ENCODE results near the gene CBX3. TPM values are rescaled to one million over a fixed set of nuclear protein-coding genes. Genes with fewer than 3 reads are reported as not detected.
A peak's percentile ranks its signal among the peaks of the same experiment; 100 is the strongest.
"Not testable (repeated sequence)": the region's sequence is repeated elsewhere in the genome, so short reads cannot be mapped to it uniquely, and the experiment has no call there.

CBX3 gene
- polyA plus RNA-seq, 6 donors from 2014 or later, result 83.0 to 153 (median 94.2) TPM

DNA sequence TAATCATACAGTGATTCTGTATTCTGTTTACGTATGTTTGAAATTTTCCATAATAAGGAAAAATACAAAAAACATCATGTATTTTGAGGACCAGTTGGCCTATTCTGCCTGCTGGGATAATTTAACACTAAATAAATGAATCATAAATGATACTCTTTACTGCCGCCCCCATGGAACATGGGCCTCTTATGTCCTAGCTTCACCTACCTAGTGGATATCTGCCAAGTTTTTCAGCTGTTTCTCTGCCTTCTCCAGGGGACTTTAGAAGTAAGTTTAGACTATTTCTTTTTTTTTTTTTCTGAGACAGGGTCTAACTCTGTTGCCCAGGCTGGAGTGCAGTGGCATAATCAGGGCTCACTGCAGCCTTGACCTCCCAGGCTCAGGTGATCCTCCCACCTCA lies 39.1 kb upstream of the CBX3 start:
- Mint-ChIP-seq H3K4me3 (no peak overlapping the region), H3K27ac (no peak overlapping the region), H3K4me1 (peaks cover 11 to 21% (median 17%) of the 10 kb centered on the region in 3 donors), H3K27me3 (no peaks in the 10 kb centered on the region), H3K9me3 (peaks cover 0 to 8% (median 0%) of the 10 kb centered on the region in 7 donors), H3K36me3 (no peaks in the 10 kb centered on the region)
- ATAC-seq (ENCODE audit: low read depth in 2 of 2) (no peak), DNase-seq (no peak)

- H3K9me3 Mint-ChIP-seq; H3K27ac Mint-ChIP-seq; H3K36me3 Mint-ChIP-seq; H3K27me3 Mint-ChIP-seq; ATAC-seq (ENCODE audit: low read depth in 2 of 2); H3K4me1 Mint-ChIP-seq; H3K4me3 Mint-ChIP-seq; DNase-seq: not testable (repeated sequence)
These were observed 37.7 kb upstream of the CBX3 start for GRCh38 chr7:26163804-26164203.

DNA sequence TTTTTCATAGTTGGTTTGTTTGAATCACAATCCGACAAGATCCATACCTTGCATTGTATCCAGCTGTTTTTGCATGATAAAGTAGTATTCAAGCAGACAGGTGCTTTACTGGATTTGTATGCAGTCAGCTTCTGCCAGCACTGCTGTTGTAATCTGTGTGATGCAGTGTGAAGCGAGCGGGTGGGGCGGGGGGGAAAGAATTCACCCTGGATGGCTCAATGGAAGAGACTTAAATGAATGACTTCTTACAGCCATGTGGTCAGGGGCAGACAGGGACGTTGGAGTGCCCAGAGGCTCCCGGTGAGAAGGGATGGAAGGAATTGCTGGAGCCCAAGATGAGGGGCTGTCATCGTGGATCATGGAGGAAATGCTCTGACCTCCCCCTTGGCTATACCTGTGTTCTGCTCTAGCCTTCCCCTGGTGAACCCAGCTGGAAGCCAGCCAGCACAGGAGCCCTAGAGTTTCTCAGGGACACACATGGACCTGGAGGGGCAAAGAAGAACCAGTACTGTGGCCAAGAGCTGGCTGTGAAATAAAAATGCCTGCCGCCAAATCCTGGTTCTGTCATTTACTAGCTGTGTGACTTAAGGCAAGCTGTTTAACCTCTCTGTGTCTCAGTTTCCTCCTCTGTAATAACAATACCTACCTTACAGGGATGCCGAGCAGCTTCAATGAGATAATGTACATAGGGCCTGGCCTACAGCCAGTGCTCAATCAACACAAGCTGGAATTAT lies 35.4 kb upstream of the CBX3 start:
- Mint-ChIP-seq H3K36me3 (peaks cover 0 to 5% of the 10 kb centered on the region in 2 donors), H3K4me1 (peaks cover 0 to 6% (median 3%) of the 10 kb centered on the region in 3 donors), H3K27ac (no peak overlapping the region), H3K4me3 (no peak overlapping the region), H3K9me3 (peaks cover 0 to 8% (median 0%) of the 10 kb centered on the region in 7 donors), H3K27me3 (no peaks in the 10 kb centered on the region)
- no peak for DNase-seq
- no peak for ATAC-seq (ENCODE audit: low read depth in 2 of 2)

GRCh38 chr7:26166684-26167266 lies 34.8 kb upstream of the CBX3 start:
- Mint-ChIP-seq H3K36me3 (peaks cover 0 to 5% of the 10 kb centered on the region in 2 donors), H3K27me3 (no peaks in the 10 kb centered on the region), H3K27ac (peak overlapping the region in 1 of 6 donors; percentile 60), H3K9me3 (peaks cover 0 to 8% (median 0%) of the 10 kb centered on the region in 7 donors), H3K4me3 (no peak overlapping the region), H3K4me1 (peaks cover 0 to 6% (median 3%) of the 10 kb centered on the region in 3 donors)
- DNase-seq, result no peak
- ATAC-seq (ENCODE audit: low read depth in 2 of 2), result no peak

DNA sequence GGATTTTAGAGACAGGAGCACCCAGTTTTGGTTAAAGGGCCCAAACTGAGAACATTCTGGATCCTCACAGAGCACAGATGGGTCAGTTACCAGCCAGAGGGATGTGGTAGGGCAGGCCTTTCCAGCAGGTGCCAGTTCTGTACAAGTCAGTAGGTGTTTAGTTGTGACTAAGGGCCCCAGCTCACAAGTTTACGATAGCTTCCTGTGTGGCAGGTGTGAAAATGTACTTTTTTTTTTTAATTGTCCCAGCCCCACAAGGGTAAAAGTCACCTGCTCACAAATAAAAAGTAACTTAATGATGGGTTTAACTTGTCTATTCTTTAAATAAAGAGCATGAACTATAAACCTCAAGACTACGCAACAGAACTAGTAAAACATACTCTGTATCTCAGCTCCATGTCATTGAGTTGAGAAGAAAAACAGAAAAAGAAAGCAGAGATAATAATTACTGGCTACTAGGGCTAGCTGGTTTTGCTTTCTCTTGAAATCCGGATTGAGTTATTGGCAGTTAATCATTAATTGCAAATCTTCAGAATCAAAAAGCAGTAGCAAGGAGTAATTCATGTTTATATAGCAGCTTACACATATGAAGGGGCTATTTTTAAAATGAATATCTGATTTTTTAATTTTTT lies 34.1 kb upstream of the CBX3 start:
- H3K27ac Mint-ChIP-seq, result peak overlapping the region in 1 of 6 donors; percentile 60
- no peaks in the 10 kb centered on the region for H3K27me3 Mint-ChIP-seq
- ATAC-seq (ENCODE audit: low read depth in 2 of 2) (no peak), DNase-seq (no peak)
- H3K4me3 Mint-ChIP-seq, result no peak overlapping the region
- peaks cover 0 to 8% (median 0%) of the 10 kb centered on the region in 7 donors for H3K9me3 Mint-ChIP-seq
- peaks cover 0 to 5% of the 10 kb centered on the region in 2 donors for H3K36me3 Mint-ChIP-seq
- peaks cover 0 to 6% (median 3%) of the 10 kb centered on the region in 3 donors for H3K4me1 Mint-ChIP-seq

- Mint-ChIP-seq H3K4me3 (peak overlapping the region in 1 of 8 donors; percentile 9), H3K27ac (no peak overlapping the region), H3K36me3 (peaks cover 1 to 5% of the 10 kb centered on the region in 2 donors), H3K9me3 (peaks cover 0 to 8% (median 0%) of the 10 kb centered on the region in 7 donors), H3K27me3 (no peaks in the 10 kb centered on the region), H3K4me1 (peaks cover 0 to 6% (median 3%) of the 10 kb centered on the region in 3 donors)
- DNase-seq (no peak), ATAC-seq (ENCODE audit: low read depth in 2 of 2) (no peak)
These were observed 33.0 kb upstream of the CBX3 start for GRCh38 chr7:26168458-26169023.

DNA sequence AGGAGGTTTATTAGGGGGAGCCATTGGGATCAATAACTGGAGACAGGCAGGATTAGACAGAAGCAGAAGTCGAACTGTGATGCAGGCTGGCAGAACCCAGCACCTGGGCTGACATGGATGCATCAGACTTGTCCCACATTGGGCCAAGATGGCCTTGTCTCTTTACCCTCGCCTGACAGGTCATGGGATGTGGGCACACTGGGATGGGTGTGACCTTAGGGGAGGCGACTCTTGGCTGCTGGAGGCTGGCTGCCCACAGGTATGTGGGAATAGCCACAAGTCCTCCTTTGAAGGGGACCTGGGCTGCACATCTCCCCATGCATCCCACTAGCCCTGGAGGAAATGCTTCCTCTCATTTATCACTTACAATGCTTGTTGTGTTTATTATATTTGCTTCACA lies 32.3 kb upstream of the CBX3 start:
- peaks cover 8 to 9% of the 10 kb centered on the region in 2 donors for H3K36me3 Mint-ChIP-seq
- no peak overlapping the region for H3K27ac Mint-ChIP-seq
- peaks cover 3 to 6% (median 6%) of the 10 kb centered on the region in 3 donors for H3K4me1 Mint-ChIP-seq
- no peak overlapping the region for H3K4me3 Mint-ChIP-seq
- H3K27me3 Mint-ChIP-seq, result no peaks in the 10 kb centered on the region
- DNase-seq, result no peak
- no peak for ATAC-seq (ENCODE audit: low read depth in 2 of 2)
- peaks cover 0 to 3% (median 0%) of the 10 kb centered on the region in 7 donors for H3K9me3 Mint-ChIP-seq

DNA sequence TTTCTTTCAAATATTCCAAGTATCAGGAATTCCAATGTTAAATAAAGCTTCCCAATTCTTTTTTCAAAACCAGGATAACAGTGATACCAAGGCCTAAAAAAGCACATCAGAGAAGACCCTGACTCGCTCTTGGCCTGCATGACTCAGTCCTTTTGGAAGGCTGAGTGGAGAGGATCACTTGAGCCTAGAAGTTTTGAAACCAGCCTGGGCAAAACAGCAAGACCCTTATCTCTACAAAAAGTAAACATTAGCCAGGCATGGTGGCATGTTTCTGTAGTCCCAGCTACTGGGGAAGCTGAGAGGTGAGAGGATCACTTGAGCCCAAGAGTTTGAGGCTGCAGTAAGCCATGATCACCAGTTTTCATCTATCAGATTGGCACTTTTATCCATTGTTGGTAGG lies 30.9 kb upstream of the CBX3 start:
- Mint-ChIP-seq H3K36me3 (peaks cover 8 to 9% of the 10 kb centered on the region in 2 donors), H3K9me3 (no peaks in the 10 kb centered on the region), H3K4me3 (no peak overlapping the region), H3K4me1 (peaks cover 3 to 8% (median 6%) of the 10 kb centered on the region in 3 donors), H3K27ac (no peak overlapping the region), H3K27me3 (no peaks in the 10 kb centered on the region)
- ATAC-seq (ENCODE audit: low read depth in 2 of 2) (no peak), DNase-seq (no peak)

GRCh38 chr7:26171601-26172000 lies 29.9 kb upstream of the CBX3 start:
- ATAC-seq (ENCODE audit: low read depth in 2 of 2) (no peak), DNase-seq (no peak)
- H3K4me1 Mint-ChIP-seq, result peaks cover 3 to 8% (median 6%) of the 10 kb centered on the region in 3 donors
- H3K4me3 Mint-ChIP-seq, result no peak overlapping the region
- H3K27ac Mint-ChIP-seq, result no peak overlapping the region
- H3K36me3 Mint-ChIP-seq, result peaks cover 8 to 9% of the 10 kb centered on the region in 2 donors
- no peaks in the 10 kb centered on the region for H3K27me3 Mint-ChIP-seq
- H3K9me3 Mint-ChIP-seq, result no peaks in the 10 kb centered on the region

DNA sequence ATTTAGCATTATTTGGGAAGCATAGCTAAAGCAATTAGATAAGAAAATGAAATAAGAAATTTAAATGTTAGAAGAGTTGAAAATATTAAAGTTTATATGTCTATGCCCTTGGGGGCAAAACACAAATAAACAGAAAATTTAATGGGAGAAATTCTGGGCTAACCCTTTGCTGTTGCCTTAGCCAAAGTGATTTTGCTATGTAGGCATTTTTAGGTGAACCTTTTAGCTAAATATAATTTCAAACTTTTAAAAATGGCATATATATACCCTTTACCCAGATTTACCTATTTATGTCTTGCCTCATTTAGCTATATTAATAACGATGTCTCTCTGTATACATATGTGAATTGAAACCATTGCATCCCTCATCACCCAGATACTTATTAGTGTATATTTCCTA lies 29.5 kb upstream of the CBX3 start:
- Mint-ChIP-seq H3K36me3 (peaks cover 8 to 9% of the 10 kb centered on the region in 2 donors), H3K9me3 (no peaks in the 10 kb centered on the region), H3K27ac (no peak overlapping the region), H3K4me3 (no peak overlapping the region), H3K27me3 (no peaks in the 10 kb centered on the region), H3K4me1 (peaks cover 2 to 8% (median 2%) of the 10 kb centered on the region in 3 donors)
- no peak for DNase-seq
- no peak for ATAC-seq (ENCODE audit: low read depth in 2 of 2)

DNA sequence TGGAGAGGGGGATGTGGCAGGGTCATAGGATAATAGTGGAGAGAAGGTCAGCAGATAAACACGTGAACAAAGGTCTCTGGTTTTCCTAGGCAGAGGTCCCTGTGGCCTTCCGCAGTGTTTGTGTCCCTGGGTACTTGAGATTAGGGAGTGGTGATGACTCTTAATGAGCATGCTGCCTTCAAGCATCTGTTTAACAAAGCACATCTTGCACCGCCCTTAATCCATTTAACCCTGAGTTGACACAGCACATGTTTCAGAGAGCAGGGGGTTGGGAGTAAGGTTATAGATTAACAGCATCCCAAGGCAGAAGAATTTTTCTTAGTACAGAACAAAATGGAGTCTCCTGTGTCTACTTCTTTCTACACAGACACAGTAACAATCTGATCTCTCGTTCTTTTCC lies 25.6 kb upstream of the CBX3 start:
- H3K36me3 Mint-ChIP-seq; H3K27me3 Mint-ChIP-seq; DNase-seq; H3K27ac Mint-ChIP-seq; ATAC-seq (ENCODE audit: low read depth in 2 of 2); H3K4me3 Mint-ChIP-seq; H3K9me3 Mint-ChIP-seq: not testable (repeated sequence)
- peaks cover 13 to 17% (median 17%) of the 10 kb centered on the region in 3 donors for H3K4me1 Mint-ChIP-seq

DNA sequence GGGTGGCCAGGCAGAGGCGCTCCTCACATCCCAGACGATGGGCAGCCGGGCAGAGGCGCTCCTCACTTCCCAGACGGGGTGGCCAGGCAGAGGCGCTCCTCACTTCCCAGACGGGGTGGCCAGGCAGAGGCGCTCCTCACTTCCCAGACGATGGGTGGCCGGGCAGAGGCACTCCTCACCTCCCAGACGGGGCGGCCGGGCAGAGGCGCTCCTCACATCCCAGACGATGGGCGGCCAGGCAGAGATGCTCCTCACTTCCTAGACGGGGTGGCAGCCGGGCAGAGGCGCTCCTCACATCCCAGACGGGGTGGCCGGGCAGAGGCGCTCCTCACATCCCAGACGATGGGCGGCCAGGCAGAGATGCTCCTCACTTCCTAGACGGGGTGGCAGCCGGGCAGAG lies 24.8 kb upstream of the CBX3 start:
- not testable (repeated sequence) for ATAC-seq (ENCODE audit: low read depth in 2 of 2); H3K27ac Mint-ChIP-seq; H3K27me3 Mint-ChIP-seq; H3K36me3 Mint-ChIP-seq; DNase-seq; H3K4me3 Mint-ChIP-seq; H3K9me3 Mint-ChIP-seq
- peaks cover 19 to 24% (median 21%) of the 10 kb centered on the region in 3 donors for H3K4me1 Mint-ChIP-seq

DNA sequence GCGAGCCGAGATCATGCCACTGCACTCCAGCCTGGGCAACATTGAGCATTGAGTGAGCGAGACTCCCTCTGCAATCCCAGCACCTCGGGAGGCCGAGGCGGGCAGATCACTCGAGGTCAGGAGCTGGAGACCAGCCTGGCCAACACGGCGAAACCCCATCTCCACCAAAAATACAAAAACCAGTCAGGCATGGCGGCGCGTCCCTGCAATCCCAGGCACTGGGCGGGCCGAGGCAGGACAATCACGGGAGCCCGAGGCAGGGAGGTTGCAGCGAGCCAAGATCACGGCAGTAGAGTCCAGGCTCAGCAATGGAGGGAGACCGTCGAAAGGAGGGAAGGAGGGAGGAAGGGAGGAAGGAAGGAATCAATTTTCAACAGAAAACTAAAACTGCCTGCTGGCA lies 24.3 kb upstream of the CBX3 start:
- H3K27ac Mint-ChIP-seq; H3K36me3 Mint-ChIP-seq; H3K27me3 Mint-ChIP-seq; ATAC-seq (ENCODE audit: low read depth in 2 of 2); H3K9me3 Mint-ChIP-seq; DNase-seq: not testable (repeated sequence)
- Mint-ChIP-seq H3K4me1 (peaks cover 25 to 27% (median 25%) of the 10 kb centered on the region in 3 donors), H3K4me3 (peak overlapping the region in 1 of 8 donors; percentile 70)
